Colonic mucosa (tissue), 4 donors: ENCODE measurements around the gene FBXO44. TPM values are rescaled to one million over a fixed set of nuclear protein-coding genes. Genes with fewer than 3 reads are reported as not detected.

Source experiments
- DNase-seq: peaks from one replicate; pipeline ENCODE4 v3.0.0-alpha.2; 2020
- H3K27ac ChIP-seq: fragments of 200-600 bp; one replicate; pipeline ENCODE4 v1.8.0; 2021
- H3K27me3 ChIP-seq: fragments of 200-600 bp; one replicate; pipeline ENCODE4 v1.8.0; 2021
- H3K36me3 ChIP-seq: fragments of 200-600 bp; one replicate; pipeline ENCODE4 v1.8.0; 2021
- H3K4me1 ChIP-seq: fragments of 200-600 bp; one replicate; pipeline ENCODE4 v1.8.0; 2021; ENCODE audit warnings: mild to moderate bottlenecking
- H3K4me3 ChIP-seq: fragments of 200-600 bp; one replicate; pipeline ENCODE4 v1.8.0; 2021
- H3K9ac ChIP-seq, 2 donors: one replicate each; pipeline ENCODE4 v1.7.0; 2013; ENCODE audit warnings: control low read depth in 2 of 2, low read depth in 2 of 2, low read length in 2 of 2
- H3K9me3 ChIP-seq: fragments of 200-600 bp; one replicate; pipeline ENCODE4 v1.8.0; 2021
- intact Hi-C: fragments of 100-400 bp; cut with DNase I; formaldehyde crosslinking; loops from one replicate; pipeline ENCODE4 v1.14.1; 2022
- total RNA-seq, 2 donors: library from RNA; stranded (reverse); fragmentation: NEBNext Ultra II Directional in 1 of 2; extraction: Animal tissue kit (Norgen Biotek cat#: 25700) in 1 of 2; gene quantifications; one replicate each; pipeline ENCODE4 v1.2.1, GENCODE V29; 2021
- TF ChIP-seq, protein P1 (sequence below): fragments of 200-600 bp; IDR thresholded peaks from one replicate; pipeline ENCODE4 v1.8.0; 2022; ENCODE audit warnings: antibody characterized with exemption, mild to moderate bottlenecking
- donor health status: healthy.
- donor health status: DM: no; HTN: no; CAD: no.
- donor health status: DM: no; HTN: no; CAD: no.

The FBXO44 gene
- total RNA-seq, 2 donors from 2014 or later: 5.3 to 7.5 TPM

- no peak for DNase-seq
- no peak overlapping the region for H3K4me3 ChIP-seq
- TF ChIP-seq, protein P1, sequence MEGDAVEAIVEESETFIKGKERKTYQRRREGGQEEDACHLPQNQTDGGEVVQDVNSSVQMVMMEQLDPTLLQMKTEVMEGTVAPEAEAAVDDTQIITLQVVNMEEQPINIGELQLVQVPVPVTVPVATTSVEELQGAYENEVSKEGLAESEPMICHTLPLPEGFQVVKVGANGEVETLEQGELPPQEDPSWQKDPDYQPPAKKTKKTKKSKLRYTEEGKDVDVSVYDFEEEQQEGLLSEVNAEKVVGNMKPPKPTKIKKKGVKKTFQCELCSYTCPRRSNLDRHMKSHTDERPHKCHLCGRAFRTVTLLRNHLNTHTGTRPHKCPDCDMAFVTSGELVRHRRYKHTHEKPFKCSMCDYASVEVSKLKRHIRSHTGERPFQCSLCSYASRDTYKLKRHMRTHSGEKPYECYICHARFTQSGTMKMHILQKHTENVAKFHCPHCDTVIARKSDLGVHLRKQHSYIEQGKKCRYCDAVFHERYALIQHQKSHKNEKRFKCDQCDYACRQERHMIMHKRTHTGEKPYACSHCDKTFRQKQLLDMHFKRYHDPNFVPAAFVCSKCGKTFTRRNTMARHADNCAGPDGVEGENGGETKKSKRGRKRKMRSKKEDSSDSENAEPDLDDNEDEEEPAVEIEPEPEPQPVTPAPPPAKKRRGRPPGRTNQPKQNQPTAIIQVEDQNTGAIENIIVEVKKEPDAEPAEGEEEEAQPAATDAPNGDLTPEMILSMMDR: no peak
- no peak overlapping the region for H3K27ac ChIP-seq
- no peaks in the 10 kb centered on the region for H3K36me3 ChIP-seq
- no peaks in the 10 kb centered on the region for H3K4me1 ChIP-seq
- no peak overlapping the region for H3K9ac ChIP-seq
- no peaks in the 10 kb centered on the region for H3K27me3 ChIP-seq
- intact Hi-C loops: no loop called here
- no peaks in the 10 kb centered on the region for H3K9me3 ChIP-seq
Observed at GRCh38 chr1:11629184-11630016, 25.3 kb upstream of the FBXO44 start.

DNA sequence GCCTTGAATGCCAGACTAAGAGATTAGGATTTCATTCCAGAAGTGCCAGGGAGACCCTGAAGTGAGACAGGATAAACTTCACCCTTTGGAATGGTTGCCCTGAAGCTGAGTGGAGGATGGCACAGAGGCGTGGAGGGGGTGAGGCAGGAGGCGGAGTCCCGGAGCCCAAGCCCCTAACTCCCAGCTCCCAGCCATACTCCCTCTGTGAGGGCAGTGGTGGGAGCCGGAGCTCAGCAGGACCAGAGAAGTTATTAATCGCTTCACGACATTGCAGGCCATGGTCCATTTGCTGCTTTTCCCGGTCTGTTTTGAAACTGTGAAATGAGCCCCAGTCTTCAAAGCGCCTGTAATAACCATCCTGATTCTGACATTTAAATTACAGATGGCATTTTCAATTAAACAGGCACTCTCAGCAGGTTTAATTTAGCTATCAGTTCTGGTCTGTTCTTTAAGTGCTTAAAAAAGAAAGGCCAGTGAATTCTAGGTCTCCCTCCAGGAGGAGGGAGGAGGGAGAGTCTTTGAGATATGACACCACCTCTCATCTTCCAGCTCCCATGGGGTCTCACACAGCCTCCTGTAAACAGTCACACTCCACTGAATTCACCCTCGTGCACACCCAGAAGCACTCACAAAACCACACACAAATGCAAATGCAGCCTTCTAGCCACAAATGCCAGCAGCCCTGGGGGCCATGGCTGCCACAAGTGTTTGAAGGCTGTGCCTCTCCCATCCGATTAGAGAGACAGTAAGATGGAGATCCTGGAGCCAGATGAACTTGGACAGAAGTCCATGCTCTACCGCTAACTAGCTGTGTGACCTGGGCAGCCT, 20.1 kb upstream of the FBXO44 start:
- intact Hi-C loops: no loop called here
- no peaks in the 10 kb centered on the region for H3K4me1 ChIP-seq
- no peaks in the 10 kb centered on the region for H3K9me3 ChIP-seq
- DNase-seq: no peak
- no peaks in the 10 kb centered on the region for H3K36me3 ChIP-seq
- H3K27me3 ChIP-seq: no peaks in the 10 kb centered on the region
- no peak overlapping the region for H3K27ac ChIP-seq
- H3K9ac ChIP-seq: no peak overlapping the region
- TF ChIP-seq, protein P1: no peak
- H3K4me3 ChIP-seq: no peak overlapping the region

- no peak overlapping the region for H3K27ac ChIP-seq
- no peaks in the 10 kb centered on the region for H3K4me1 ChIP-seq
- intact Hi-C loops: no loop called here
- no peaks in the 10 kb centered on the region for H3K36me3 ChIP-seq
- no peak overlapping the region for H3K9ac ChIP-seq
- no peak for DNase-seq
- no peak overlapping the region for H3K4me3 ChIP-seq
- no peaks in the 10 kb centered on the region for H3K9me3 ChIP-seq
- TF ChIP-seq, protein P1: no peak
- H3K27me3 ChIP-seq: no peaks in the 10 kb centered on the region
Observed at GRCh38 chr1:11638121-11638520, 16.6 kb upstream of the FBXO44 start.

DNA sequence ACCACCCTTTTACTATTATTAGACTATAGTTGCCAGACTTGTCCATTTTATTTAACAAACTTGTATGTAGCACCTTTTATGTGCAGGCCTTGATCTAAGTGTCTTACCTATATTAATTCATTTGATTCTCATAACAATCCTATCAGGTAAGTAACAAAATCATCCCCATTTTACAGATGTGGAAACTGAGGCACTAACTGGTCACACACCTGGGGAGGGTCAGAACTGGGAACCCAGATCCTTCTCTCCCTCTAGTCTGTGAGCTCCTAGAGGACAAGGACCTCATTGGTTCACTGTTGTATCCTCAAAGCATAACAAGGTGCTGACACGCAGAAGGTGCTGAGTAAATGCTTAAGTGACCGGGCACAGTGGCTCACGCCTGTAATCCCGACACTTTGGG, 15.3 kb upstream of the FBXO44 start:
- Histone ChIP-seq H3K9ac (no peak overlapping the region), H3K4me3 (no peak overlapping the region), H3K36me3 (no peaks in the 10 kb centered on the region), H3K9me3 (no peaks in the 10 kb centered on the region), H3K4me1 (no peaks in the 10 kb centered on the region), H3K27ac (no peak overlapping the region), H3K27me3 (no peaks in the 10 kb centered on the region)
- DNase-seq: no peak
- TF ChIP-seq, protein P1: no peak
- intact Hi-C loops: no loop called here

- H3K36me3 ChIP-seq: no peaks in the 10 kb centered on the region
- no peak for DNase-seq
- H3K4me3 ChIP-seq: no peak overlapping the region
- no peaks in the 10 kb centered on the region for H3K4me1 ChIP-seq
- no peak overlapping the region for H3K9ac ChIP-seq
- intact Hi-C loops: loop anchor here (5.0 kb wide), 3 partner anchors 303 to 603 kb away; no protein-coding TSS in a partner anchor
- no peaks in the 10 kb centered on the region for H3K9me3 ChIP-seq
- H3K27me3 ChIP-seq: no peaks in the 10 kb centered on the region
- no peak overlapping the region for H3K27ac ChIP-seq
- TF ChIP-seq, protein P1: no peak
Observed at GRCh38 chr1:11640101-11640500, 14.6 kb upstream of the FBXO44 start.
